GM12878 (cell line): ENCODE data around the gene MACROD2. TPM values are rescaled to one million over a fixed set of nuclear protein-coding genes. Genes with fewer than 3 reads are reported as not detected.

Experiments used
- ATAC-seq: fragments of 200-7000 bp; cut with Tn5 transposase; 3 replicates; pipeline ENCODE4 v1.9.1; 2020; ENCODE audit warnings: mild to moderate bottlenecking, moderate library complexity
- BruUV-seq: library from RNA; stranded (reverse); fragments of 400-500 nt; replicated peaks from 2 replicates; lab custom pipeline; 2021; lab: Mats Ljungman, UMichigan
- CTCF ChIA-PET: fragments of 300-600 bp; sonication (Branson Sonifier 250); formaldehyde crosslinking; extraction: SDS; loops from one replicate; lab custom pipeline; 2021; ENCODE audit warnings: inconsistent platforms; lab: Yijun Ruan, JAX
- POLR2A ChIA-PET: fragments of 350-600 bp; formaldehyde crosslinking; extraction: SDS; loops from one replicate; lab custom pipeline; 2021; ENCODE audit warnings: inconsistent platforms; lab: Charles Lee
- RAD21 ChIA-PET: fragments of 300-600 bp; sonication (Branson Sonifier 250); formaldehyde crosslinking; loops from one replicate; lab custom pipeline; 2023; ENCODE audit warnings: antibody characterized with exemption; ENCODE audit not compliant: unreplicated experiment; lab: Charles Lee
- SMC1A ChIA-PET: fragments of 300-600 bp; sonication (Branson Sonifier 250); formaldehyde crosslinking; loops from one replicate; lab custom pipeline; 2023; ENCODE audit not compliant: unreplicated experiment, uncharacterized antibody; lab: Charles Lee
- DNase-seq: peaks from one replicate; pipeline ENCODE4 v3.0.0-alpha.2; 2011; ENCODE audit warnings: low read depth, low spot score
- FAIRE-seq: peaks from 3 replicates; lab custom pipeline; 2011; peaks lifted over from hg19 to GRCh38; lab: Jason Lieb, UNC
- H2AFZ ChIP-seq: 2 replicates; pipeline ENCODE4 v1.6.0; 2011; ENCODE audit warnings: low read depth, low read length, control low read depth; ENCODE audit not compliant: control insufficient read depth
- H3K27ac ChIP-seq: 2 replicates; pipeline ENCODE4 v1.5.1; 2011; ENCODE audit warnings: control low read depth; ENCODE audit not compliant: control insufficient read depth, insufficient read depth
- H3K27me3 ChIP-seq, 2 experiments: replicated peaks in 1 of 2; 2 replicates each; pipeline versions ENCODE4 v1.6.0 to v1.6.1; 2011; ENCODE audit warnings: low read length in 1 of 2; ENCODE audit not compliant: control insufficient read depth in 2 of 2, insufficient read depth in 2 of 2
- H3K36me3 ChIP-seq, 2 experiments: 2 replicates each; pipeline ENCODE4 v1.5.1; 2011; ENCODE audit warnings: low read length in 1 of 2; ENCODE audit not compliant: control insufficient read depth in 2 of 2, insufficient read depth in 2 of 2
- H3K4me1 ChIP-seq: 2 replicates; pipeline ENCODE4 v1.6.1; 2011; ENCODE audit warnings: mild to moderate bottlenecking, low read length, moderate library complexity, mixed read lengths; ENCODE audit not compliant: control insufficient read depth, insufficient read depth
- H3K4me2 ChIP-seq: 2 replicates; pipeline ENCODE4 v1.6.0; 2011; ENCODE audit warnings: control low read depth; ENCODE audit not compliant: control insufficient read depth, insufficient read depth
- H3K4me3 ChIP-seq: fragments of 200-600 bp; sonication (generic); 2 replicates; pipeline ENCODE4 v1.5.1; 2016
- H3K79me2 ChIP-seq: 2 replicates; pipeline ENCODE4 v1.6.0; 2011; ENCODE audit warnings: low read length; ENCODE audit not compliant: control insufficient read depth, insufficient read depth
- H3K9ac ChIP-seq: 2 replicates; pipeline ENCODE4 v1.8.0; 2011; ENCODE audit warnings: low read length, control low read depth, mixed read lengths; ENCODE audit not compliant: control insufficient read depth, insufficient read depth
- H3K9me3 ChIP-seq: replicated peaks from 3 replicates; pipeline ENCODE4 v1.5.1; 2011; ENCODE audit warnings: mild to moderate bottlenecking, low read length; ENCODE audit not compliant: control insufficient read depth, insufficient read depth
- H4K20me1 ChIP-seq: 2 replicates; pipeline ENCODE4 v1.6.0; 2011; ENCODE audit not compliant: control insufficient read depth, insufficient read depth
- ATF7 ChIP-seq: fragments of 450-650 bp; IDR thresholded peaks from 2 replicates; pipeline ENCODE4 v1.6.1; 2016; ENCODE audit warnings: low read depth, mild to moderate bottlenecking
- BCLAF1 ChIP-seq: fragments of 450-650 bp; IDR thresholded peaks from 2 replicates; pipeline ENCODE4 v1.6.1; 2017; ENCODE audit warnings: antibody characterized with exemption, mild to moderate bottlenecking, moderate library complexity
- CBX3 ChIP-seq: fragments of 200-600 bp; sonication (generic); IDR thresholded peaks from 2 replicates; pipeline ENCODE4 v1.6.1; 2016; ENCODE audit warnings: low read depth, borderline replicate concordance
- CHD1 ChIP-seq: IDR thresholded peaks from 2 replicates; pipeline ENCODE4 v1.6.1; 2012; ENCODE audit warnings: low read depth, low read length, improper control_type of control experiment
- GATAD2B ChIP-seq: fragments of 450-650 bp; conservative IDR thresholded peaks from 2 replicates; pipeline ENCODE4 v1.6.1; 2017; ENCODE audit warnings: low read depth, mild to moderate bottlenecking, moderate library complexity
- HDAC6 ChIP-seq: fragments of 200-600 bp; sonication (generic); IDR thresholded peaks from one replicate; pipeline ENCODE4 v1.8.0; 2017; ENCODE audit warnings: antibody characterized with exemption; ENCODE audit not compliant: unreplicated experiment
- NFIC ChIP-seq: IDR thresholded peaks from 2 replicates; pipeline ENCODE4 v1.6.1; 2012; ENCODE audit warnings: low read depth, mild to moderate bottlenecking, inconsistent platforms, low read length, moderate library complexity
- PAX5 ChIP-seq: IDR thresholded peaks from 2 replicates; pipeline ENCODE4 v1.6.1; 2011; ENCODE audit warnings: low read depth, low read length, borderline replicate concordance
- RBBP5 ChIP-seq: fragments of 200-600 bp; sonication (generic); conservative IDR thresholded peaks from 2 replicates; pipeline ENCODE4 v1.6.1; 2016
- SIN3A ChIP-seq: IDR thresholded peaks from 2 replicates; pipeline ENCODE4 v1.6.1; 2012; ENCODE audit warnings: low read depth, low read length, improper control_type of control experiment
- SKIL ChIP-seq: fragments of 450-650 bp; IDR thresholded peaks from 2 replicates; pipeline ENCODE4 v1.6.1; 2017; ENCODE audit warnings: mild to moderate bottlenecking, low read depth, inconsistent platforms; ENCODE audit not compliant: poor library complexity, severe bottlenecking
- SMC3 ChIP-seq: IDR thresholded peaks from 2 replicates; pipeline ENCODE4 v1.6.1; 2011; ENCODE audit warnings: low read length, improper control_type of control experiment, borderline replicate concordance
- WGBS: methylation state at CpG from one replicate; pipeline ENCODE4 v1.1.6; 2016; ENCODE audit warnings: low lambda C conversion rate; ENCODE audit not compliant: insufficient replicate concordance, insufficient coverage; ENCODE audit errors: missing lambda C conversion rate; 5-methylcytosine and 5-hydroxymethylcytosine counted together
- in situ Hi-C: fragments of 300-500 bp; cut with MboI; formaldehyde crosslinking; loops from 9 replicates; pipeline ENCODE4 v1.14.3; 2018; ENCODE audit warnings: mixed read lengths
- intact Hi-C: fragments of 100-400 bp; cut with micrococcal nuclease; formaldehyde crosslinking; loops from one replicate; pipeline ENCODE4 v1.14.2; 2022; ENCODE audit not compliant: unreplicated experiment
- polyA plus RNA-seq, 11 experiments: library from polyadenylated mRNA; depleted of rRNA in 4 of 11; unstranded in 6 of 11; stranded (reverse) in 5 of 11; fragments of >200 nt; fragmentation: Nextera tagmentation in 4 of 11; fragmentation: Illumina TruSeq in 1 of 11; extraction: Ambion mirVana in 4 of 11; extraction: Trizol in 1 of 11; gene quantifications; 1 replicate in 1 of 11; 2 replicates in 10 of 11; pipeline versions ENCODE4 v1.2.1 to v1.2.3, GENCODE V29; 2011 to 2016; ENCODE audit warnings: inconsistent platforms in 2 of 11, missing spikeins in 2 of 11, low read depth in 1 of 11
- total RNA-seq, 4 experiments: library from RNA; depleted of rRNA in 3 of 4; stranded (reverse); fragments of >200 nt in 3 of 4; fragmentation: Illumina TruSeq in 1 of 4; extraction: Trizol in 1 of 4; gene quantifications; 2 replicates each; pipeline versions ENCODE4 v1.2.1 to v1.2.3, GENCODE V29; 2013 to 2021

Gene MACROD2
- total and polyA plus RNA-seq, 10 of the 15 experiments (the other 5 are each of a cell fraction or from before 2014, with no cell fraction given) = 1.1 to 21.5 (median 2.2) TPM

DNA sequence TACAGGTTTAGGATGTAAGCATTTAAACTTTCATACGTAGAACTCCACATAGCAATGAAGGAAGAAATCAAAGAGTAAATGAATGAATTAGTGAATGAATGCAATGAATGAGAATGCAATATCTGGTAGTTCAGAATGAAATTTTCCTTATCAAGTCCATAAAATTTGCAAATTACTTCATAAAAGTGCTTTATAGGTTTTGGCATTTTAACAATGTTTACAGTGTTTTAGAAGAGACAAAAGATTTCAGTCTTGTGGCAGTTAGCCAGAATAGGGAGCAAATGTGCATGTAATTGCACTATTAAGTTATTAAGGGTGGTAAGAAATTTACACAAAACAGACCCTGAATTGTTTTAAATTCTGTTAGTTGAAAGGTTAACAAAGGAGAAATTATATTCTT is 1081.5 kb downstream of the MACROD2 start:
- Histone ChIP-seq H3K79me2 (no peaks in the 10 kb centered on the region), H3K9ac (no peak overlapping the region), H4K20me1 (no peaks in the 10 kb centered on the region), H3K4me1 (no peaks in the 10 kb centered on the region), H3K4me3 (no peak overlapping the region), H3K27ac (no peak overlapping the region), H3K9me3 (no peaks in the 10 kb centered on the region), H3K27me3 (no peaks in the 10 kb centered on the region), H3K36me3 (no peaks in the 10 kb centered on the region), H3K4me2 (no peak overlapping the region), H2AFZ (no peak overlapping the region)
- intact Hi-C loops = no loop called here
- no peak for FAIRE-seq
- no peak for DNase-seq
- no peak for ATAC-seq
- TF ChIP-seq ATF7 (no peak), BCLAF1 (no peak), CHD1 (no peak), SMC3 (no peak), NFIC (no peak), GATAD2B (no peak), CBX3 (no peak), HDAC6 (no peak), RBBP5 (no peak), PAX5 (no peak), SIN3A (no peak), SKIL (no peak)
- ChIA-PET RAD21 (no interaction called here), POLR2A (no interaction called here), CTCF (no interaction called here), SMC1A (no interaction called here)
- in situ Hi-C loops = no loop called here
- 48% methylated on average over 1 of the region's 1 CpG for WGBS
- BruUV-seq = no TSS peak
